Skeletal muscle cell (primary cell): ENCODE results near the gene SDR39U1.
"Not testable (repeated sequence)": the region's sequence is repeated elsewhere in the genome, so short reads cannot be mapped to it uniquely, and the experiment has no call there.

Experiments used
- DNase-seq: peaks from one replicate; pipeline ENCODE4 v3.0.0-alpha.2; 2010; ENCODE audit warnings: low read depth
- H3K4me3 ChIP-seq: 2 replicates; pipeline ENCODE4 v1.5.1; 2011; ENCODE audit warnings: low read depth, mild to moderate bottlenecking, control low read depth, low read length, moderate library complexity

The SDR39U1 gene

GRCh38 chr14:24450828-24451227, 8.3 kb upstream of the SDR39U1 start:
- not testable (repeated sequence) for DNase-seq, H3K4me3 ChIP-seq

GRCh38 chr14:24443053-24443665, 583 bp upstream of the SDR39U1 start:
- H3K4me3 ChIP-seq: peak overlapping the region; percentile 83
- no peak for DNase-seq

GRCh38 chr14:24441904-24442239, 704 bp downstream of the SDR39U1 start:
- peak overlapping the region; percentile 83 for H3K4me3 ChIP-seq
- no peak for DNase-seq

GRCh38 chr14:24441485-24441884, 1.1 kb downstream of the SDR39U1 start:
- peak overlapping the region; percentile 83 for H3K4me3 ChIP-seq
- no peak for DNase-seq

GRCh38 chr14:24440606-24441399, 1.8 kb downstream of the SDR39U1 start:
- H3K4me3 ChIP-seq: no peak overlapping the region
- DNase-seq: no peak

GRCh38 chr14:24439830-24440605, 2.6 kb downstream of the SDR39U1 start:
- no peak for DNase-seq
- H3K4me3 ChIP-seq: no peak overlapping the region

GRCh38 chr14:24439257-24439656, 3.3 kb downstream of the SDR39U1 start:
- no peak for DNase-seq

GRCh38 chr14:24438223-24439097, 4.1 kb downstream of the SDR39U1 start:
- DNase-seq: no peak
- no peak overlapping the region for H3K4me3 ChIP-seq

More at GRCh38 chr14:24439257-24439656, 3.3 kb downstream of the SDR39U1 start:
- H3K4me3 ChIP-seq: no peak overlapping the region

GRCh38 chr14:24437736-24438067, 4.9 kb downstream of the SDR39U1 start:
- no peak for DNase-seq
- H3K4me3 ChIP-seq: no peak overlapping the region

GRCh38 chr14:24437020-24437735, 5.4 kb downstream of the SDR39U1 start:
- DNase-seq: no peak
- no peak overlapping the region for H3K4me3 ChIP-seq

GRCh38 chr14:24436355-24437019, 6.1 kb downstream of the SDR39U1 start:
- peak; percentile 49 for DNase-seq
- H3K4me3 ChIP-seq: no peak overlapping the region

GRCh38 chr14:24435998-24436354, 6.6 kb downstream of the SDR39U1 start:
- DNase-seq: no peak
- H3K4me3 ChIP-seq: no peak overlapping the region

GRCh38 chr14:24435192-24435810, 7.3 kb downstream of the SDR39U1 start:
- DNase-seq: no peak

GRCh38 chr14:24434676-24435075, 7.9 kb downstream of the SDR39U1 start:
- H3K4me3 ChIP-seq: no peak overlapping the region
- no peak for DNase-seq

More at GRCh38 chr14:24435192-24435810, 7.3 kb downstream of the SDR39U1 start:
- no peak overlapping the region for H3K4me3 ChIP-seq

GRCh38 chr14:24434036-24434435, 8.5 kb downstream of the SDR39U1 start:
- H3K4me3 ChIP-seq: no peak overlapping the region
- no peak for DNase-seq

GRCh38 chr14:24432259-24433131, 10.1 kb downstream of the SDR39U1 start:
- DNase-seq: no peak
- H3K4me3 ChIP-seq: peak overlapping the region; percentile 88

GRCh38 chr14:24431569-24432258, 10.9 kb downstream of the SDR39U1 start:
- peak overlapping the region; percentile 88 for H3K4me3 ChIP-seq
- peak; percentile 69 for DNase-seq
